HUDEP-2 (cell line): ENCODE data around the gene PSMB9.
A peak's percentile ranks its signal among the peaks of the same experiment; 100 is the strongest.
"Not testable (repeated sequence)": the region's sequence is repeated elsewhere in the genome, so short reads cannot be mapped to it uniquely, and the experiment has no call there.

Source experiments
- DNase-seq, 76 experiments: peaks; one replicate each; lab custom pipeline; 2025; ENCODE audit not compliant: unreplicated experiment in 76 of 76; lab: John Stamatoyannopoulos, UW

Gene PSMB9

GRCh38 chr6:32853541-32854375 lies at the start of gene PSMB9, which contains the start of gene TAP1:
PSMB9 (plus strand) TSS chr6:32854192; CDS start chr6:32854230, 38 bp downstream.
TAP1 (minus strand) TSS chr6:32853704; CDS start chr6:32853636, 68 bp downstream.
- peak in 74 of 76 experiments; percentile 69 to 99 (median 89) for DNase-seq

- DNase-seq, result not testable (repeated sequence)
These were observed 48.6 kb upstream of the PSMB9 start for GRCh38 chr6:32805404-32805803.

DNA sequence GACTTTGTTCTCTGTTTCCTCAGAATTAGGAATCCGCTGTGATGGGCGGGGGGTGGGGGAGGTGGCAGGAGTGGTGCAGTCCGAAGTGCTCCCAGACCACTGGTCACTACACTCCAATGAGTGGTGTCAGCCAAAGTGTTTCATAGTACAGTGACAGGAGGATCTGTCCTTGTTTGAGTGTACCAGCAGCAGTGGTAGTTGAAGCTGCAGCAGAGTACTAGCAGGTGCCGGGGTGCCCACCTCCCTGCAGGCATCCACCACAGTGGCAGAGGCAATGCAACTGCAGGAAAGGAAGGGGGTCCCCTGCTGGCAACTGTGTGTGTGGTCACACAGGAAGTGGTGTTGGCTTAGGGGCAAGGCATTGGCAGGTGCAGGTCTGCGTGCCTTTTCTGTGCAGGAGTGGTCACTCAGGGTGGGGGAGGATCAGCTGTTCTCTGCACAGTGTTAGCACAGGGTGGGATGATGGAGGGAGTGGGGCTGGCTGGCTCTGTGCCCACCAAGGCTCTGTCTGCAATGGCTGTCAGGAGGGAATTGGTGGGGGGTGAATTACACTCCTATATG lies 46.9 kb upstream of the PSMB9 start:
- no peak for DNase-seq

- no peak for DNase-seq
These were observed 44.8 kb upstream of the PSMB9 start for GRCh38 chr6:32809171-32809570.

DNA sequence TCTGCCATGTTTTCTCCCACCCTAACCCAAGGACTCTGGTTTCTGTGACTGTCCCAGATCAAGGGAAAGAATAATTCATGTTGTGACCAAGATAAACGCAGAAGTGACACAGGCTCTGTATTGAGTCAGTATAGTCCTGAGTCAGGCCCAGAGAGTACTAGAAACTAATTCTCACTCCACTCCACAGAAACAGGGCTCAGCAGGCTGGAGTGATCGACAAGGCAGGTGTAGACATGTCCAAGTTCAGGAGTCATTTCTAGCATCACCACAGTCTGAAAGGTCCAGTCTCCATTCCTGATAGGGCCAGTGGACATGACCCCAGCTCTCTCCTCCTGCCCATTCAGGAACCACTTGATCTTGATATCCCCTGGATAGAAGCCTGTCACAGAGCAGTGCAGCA lies 39.8 kb upstream of the PSMB9 start:
- DNase-seq, result no peak

- no peak for DNase-seq
These were observed 38.9 kb upstream of the PSMB9 start for GRCh38 chr6:32815115-32815514.

DNA sequence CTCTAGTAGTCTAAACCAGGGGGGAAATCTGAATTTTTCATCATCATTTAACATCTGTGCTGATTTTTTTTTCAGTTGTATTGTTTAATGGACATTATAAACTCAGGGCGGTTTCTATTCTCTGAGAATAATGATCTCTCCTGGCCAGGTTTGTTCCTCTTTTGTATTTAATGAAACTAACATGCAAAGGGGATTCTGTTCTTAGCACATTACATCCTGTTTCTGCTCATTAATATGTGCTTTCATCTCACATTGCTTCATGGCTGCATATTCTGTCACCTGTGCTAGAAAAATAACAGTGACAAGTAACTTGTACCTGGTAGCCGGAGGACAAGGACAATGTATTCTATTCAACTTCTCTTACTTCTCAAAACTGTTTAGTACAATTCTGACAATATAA lies 38.0 kb upstream of the PSMB9 start:
- DNase-seq, result no peak

DNA sequence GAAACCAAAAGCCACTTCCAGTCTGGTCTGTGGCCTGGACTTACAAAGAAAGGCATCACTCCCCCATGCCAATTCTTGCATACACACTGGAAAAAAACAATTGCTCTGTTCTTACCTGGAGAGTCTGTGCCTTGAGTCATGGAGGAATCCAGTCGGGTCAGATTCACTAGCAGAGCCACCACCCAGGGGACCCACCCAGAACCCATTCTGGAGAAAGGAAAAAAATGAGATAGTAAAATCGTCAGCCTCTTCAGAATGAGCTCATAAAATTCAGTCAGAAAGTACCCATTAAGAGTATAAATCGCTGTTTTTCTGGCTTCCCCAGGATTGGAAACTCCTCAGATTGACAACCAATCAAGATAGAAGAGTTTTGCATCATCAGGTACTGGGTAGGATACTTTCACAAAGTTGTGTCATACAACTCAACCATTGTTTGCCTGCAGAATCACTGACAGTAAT lies 37.2 kb upstream of the PSMB9 start, which contains the start of gene HLA-DOB:
HLA-DOB (minus strand) TSS at position 257 of the 459 bp plus-strand sequence; CDS start at position 206, 51 bp downstream.
- peak in 3 of 76 experiments; percentile 11 to 30 (median 12) for DNase-seq

GRCh38 chr6:32818867-32819266 lies 35.1 kb upstream of the PSMB9 start:
- DNase-seq, result no peak

GRCh38 chr6:32819729-32820128 lies 34.3 kb upstream of the PSMB9 start:
- DNase-seq, result peak in 1 of 76 experiments; percentile 20

- DNase-seq, result peak in 2 of 76 experiments; percentile 3 to 9
These were observed 28.0 kb upstream of the PSMB9 start for GRCh38 chr6:32825966-32826365.

GRCh38 chr6:32827025-32827424 lies 27.0 kb upstream of the PSMB9 start:
- DNase-seq, result no peak

- no peak for DNase-seq
These were observed 24.5 kb upstream of the PSMB9 start for GRCh38 chr6:32829495-32829894.

DNA sequence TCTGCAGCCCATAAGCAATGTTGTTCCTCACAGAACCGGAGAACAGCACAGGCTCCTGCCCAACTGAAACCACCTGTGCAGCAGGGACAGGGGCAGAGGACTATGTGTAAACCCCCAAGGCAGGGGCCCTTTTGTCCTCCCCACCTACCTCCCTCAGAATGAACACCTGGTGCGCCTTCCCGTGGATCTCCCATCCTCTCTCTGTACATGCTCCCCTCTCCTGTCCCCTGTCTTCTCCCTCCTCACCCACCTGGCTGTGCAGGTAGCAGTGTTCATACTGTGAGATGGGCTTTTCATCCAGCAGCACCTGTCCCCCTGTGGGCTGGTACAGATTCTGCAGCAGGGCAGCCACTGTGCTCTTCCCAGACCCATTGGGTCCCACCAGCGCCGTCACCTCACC lies 24.0 kb upstream of the PSMB9 start:
- DNase-seq, result no peak

- no peak for DNase-seq
These were observed 23.1 kb upstream of the PSMB9 start for GRCh38 chr6:32830936-32831335.

- DNase-seq, result no peak
These were observed 21.5 kb upstream of the PSMB9 start for GRCh38 chr6:32832535-32832934.

- no peak for DNase-seq
These were observed 20.3 kb upstream of the PSMB9 start for GRCh38 chr6:32833664-32834063.

DNA sequence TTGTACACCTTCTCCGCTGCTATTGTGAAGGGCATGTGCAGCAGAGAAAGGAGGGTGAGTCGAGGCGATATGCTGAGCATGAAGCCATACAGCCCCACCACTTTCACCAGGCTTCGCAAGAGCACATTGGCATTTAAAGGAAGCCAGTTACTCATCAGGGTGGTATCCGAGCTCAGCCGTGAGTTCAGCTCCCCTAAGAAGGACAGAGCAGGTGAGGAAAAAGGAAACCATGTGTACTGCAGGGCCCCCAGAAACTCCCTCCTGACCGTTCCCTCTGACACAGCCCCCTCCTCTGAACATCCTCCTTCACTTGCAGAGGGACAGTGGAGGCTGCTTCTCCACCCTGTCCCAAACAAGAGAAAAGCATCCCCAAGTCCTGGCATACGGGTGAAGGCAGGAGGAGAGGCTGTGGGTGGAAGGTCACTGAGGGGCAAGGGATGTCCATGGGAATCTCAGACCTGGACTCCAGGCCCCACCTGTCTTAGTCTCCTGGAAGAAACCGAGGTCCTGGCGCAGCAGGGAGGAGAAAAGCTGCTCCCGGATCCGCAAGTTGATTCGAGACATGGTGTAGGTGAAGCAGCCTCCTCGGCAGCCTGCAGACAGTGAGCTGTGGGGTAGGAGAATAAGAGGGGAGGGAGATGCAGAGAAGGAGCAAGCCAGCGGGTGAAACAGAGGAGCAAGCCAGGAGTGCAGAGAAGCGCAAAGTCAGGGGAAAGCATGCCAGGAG lies 18.7 kb upstream of the PSMB9 start:
- no peak for DNase-seq

DNA sequence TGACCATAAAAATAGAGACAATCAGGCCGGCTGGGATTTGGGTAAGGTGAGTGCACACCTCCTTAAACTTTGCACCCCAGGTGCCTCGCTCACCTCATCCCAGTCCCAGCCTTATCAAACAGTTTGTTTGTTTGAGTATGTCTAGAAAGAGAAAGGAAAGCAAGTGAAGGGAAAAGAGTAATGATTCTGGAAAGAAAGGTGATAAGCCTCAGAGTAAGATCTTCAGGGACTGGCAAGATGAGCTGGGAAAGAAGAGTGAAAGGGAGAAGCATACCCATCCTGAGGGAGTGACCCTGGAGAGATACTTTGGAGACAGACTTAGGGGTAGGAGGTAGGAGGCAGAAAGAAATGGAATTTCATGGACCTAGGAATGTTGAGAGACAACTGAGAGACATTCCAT lies 17.1 kb upstream of the PSMB9 start:
- DNase-seq, result no peak

DNA sequence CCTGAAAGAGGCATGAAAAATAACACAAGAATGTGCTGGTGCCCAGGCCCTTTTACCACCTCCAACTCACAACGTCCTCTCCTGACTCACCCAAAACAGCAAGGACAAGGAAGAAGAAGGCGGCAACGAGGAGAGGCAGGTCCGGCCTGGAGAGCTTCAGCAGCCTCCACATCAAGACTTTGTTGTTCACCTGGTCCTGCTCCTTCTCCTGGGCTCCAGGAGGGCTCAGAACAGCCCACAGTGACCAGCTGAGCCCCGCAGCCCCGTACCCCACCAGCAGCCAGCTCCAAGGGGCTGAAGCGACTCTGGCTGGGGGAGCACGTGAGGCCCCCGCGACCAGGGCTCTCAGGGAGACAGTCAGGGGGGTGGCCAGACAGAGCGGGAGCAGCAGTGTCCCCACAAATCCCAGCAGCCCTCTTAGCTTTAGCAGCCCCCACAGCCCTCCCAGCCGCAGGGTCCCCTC lies 16.3 kb upstream of the PSMB9 start:
- no peak for DNase-seq
